Activated T-helper 17 cell treated with anti-CD3 and anti-CD28 coated beads, Interleukin-2, amount 50 U/mL, for 72 hours (primary cell): ENCODE measurements around the gene PHIP. TPM values are rescaled to one million over a fixed set of nuclear protein-coding genes. Genes with fewer than 3 reads are reported as not detected.
"Not testable (repeated sequence)": the region's sequence is repeated elsewhere in the genome, so short reads cannot be mapped to it uniquely, and the experiment has no call there.

Experiments
- ATAC-seq: fragments of 150-1000 bp; cut with Tn5 transposase; replicated peaks from 2 replicates; pipeline ENCODE4 v1.10.0; 2021; ENCODE audit warnings: mild to moderate bottlenecking, moderate library complexity
- H3K27ac Mint-ChIP-seq: one replicate; pipeline ENCODE4 v1.8.0; 2022; ENCODE audit warnings: mixed read lengths
- H3K27me3 Mint-ChIP-seq: one replicate; pipeline ENCODE4 v1.8.0; 2022; ENCODE audit warnings: mixed read lengths
- H3K36me3 Mint-ChIP-seq: one replicate; pipeline ENCODE4 v1.8.0; 2022; ENCODE audit warnings: low read depth, mild to moderate bottlenecking, mixed read lengths
- H3K4me1 Mint-ChIP-seq: one replicate; pipeline ENCODE4 v1.8.0; 2022; ENCODE audit warnings: mixed read lengths
- H3K4me3 Mint-ChIP-seq: one replicate; pipeline ENCODE4 v1.8.0; 2022; ENCODE audit warnings: mild to moderate bottlenecking, mixed read lengths
- H3K9me3 Mint-ChIP-seq: one replicate; pipeline ENCODE4 v1.8.0; 2022; ENCODE audit warnings: mixed read lengths
- total RNA-seq, 2 donors: library from RNA; stranded (reverse); gene quantifications; one replicate each; pipeline ENCODE4 v1.2.3, GENCODE V29; 2022

Gene PHIP
- total RNA-seq: 10 to 100 TPM; 28.7 to 31.3 TPM

DNA sequence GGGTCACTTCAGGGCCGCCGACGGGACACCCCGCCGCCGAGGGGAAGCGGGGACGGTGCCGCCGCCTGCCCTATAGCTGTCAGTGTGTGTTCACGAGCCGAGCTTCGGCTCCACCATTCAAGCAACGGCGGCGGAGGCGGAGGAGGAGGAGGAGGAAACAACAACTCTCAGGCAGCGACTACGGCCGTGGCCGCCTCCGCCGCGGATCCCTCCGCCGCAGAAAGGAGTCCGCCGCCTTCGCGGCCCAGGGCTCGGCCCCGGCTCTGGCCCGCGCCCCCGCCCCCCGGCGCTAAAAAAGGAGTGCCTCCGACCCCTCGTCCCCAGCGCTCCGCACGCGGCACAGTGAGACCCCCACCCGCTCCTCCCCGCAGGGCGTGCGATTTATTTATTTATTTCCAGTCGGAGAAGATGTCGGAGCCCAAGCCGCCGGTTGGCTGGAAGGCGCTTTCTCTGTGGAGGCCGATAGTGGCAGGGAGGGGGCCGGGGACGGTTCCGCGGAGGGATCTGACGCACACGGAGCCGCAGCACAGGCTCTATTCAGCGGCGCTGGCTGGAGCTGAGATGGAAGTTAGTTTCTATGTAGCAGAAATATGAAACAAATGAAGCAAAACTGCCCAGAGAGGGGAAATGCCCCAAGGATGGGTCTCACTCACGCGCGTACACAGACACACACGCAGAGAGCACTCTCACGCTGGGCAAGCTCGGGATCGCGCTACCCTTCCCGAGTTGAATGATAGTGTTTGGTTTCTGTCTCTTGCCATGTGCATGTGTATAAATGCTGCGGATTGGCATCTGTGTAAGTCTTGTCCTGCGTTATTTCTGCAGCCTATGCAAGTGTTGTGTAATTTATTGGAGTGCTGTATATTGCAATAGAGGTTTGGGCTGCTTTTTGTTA, at the start of gene PHIP:
PHIP (minus strand) TSS at position 180 of the 895 bp plus-strand sequence. CDS start 186 bp downstream, outside the sequence.
- peaks cover under 1% of the 10 kb centered on the region for H3K4me1 Mint-ChIP-seq
- H3K27ac Mint-ChIP-seq: peak within 1 kb of the TSS; percentile 95
- H3K4me3 Mint-ChIP-seq: peak within 1 kb of the TSS; percentile 98
- H3K27me3 Mint-ChIP-seq: peaks cover 5% of the 10 kb centered on the region
- peak; percentile 82 for ATAC-seq
- H3K36me3 Mint-ChIP-seq: peaks cover 36% of the 10 kb centered on the region
- no peaks in the 10 kb centered on the region for H3K9me3 Mint-ChIP-seq

- ATAC-seq: no peak
- H3K4me1 Mint-ChIP-seq: no peaks in the 10 kb centered on the region
These were observed 49.6 kb upstream of the PHIP start for GRCh38 chr6:79127660-79128059.

GRCh38 chr6:79119217-79119616, 41.2 kb upstream of the PHIP start:
- Mint-ChIP-seq H3K4me3 (no peak overlapping the region), H3K27me3 (peaks cover 13% of the 10 kb centered on the region), H3K36me3 (no peaks in the 10 kb centered on the region), H3K27ac (no peak overlapping the region), H3K9me3 (no peaks in the 10 kb centered on the region), H3K4me1 (no peaks in the 10 kb centered on the region)
- no peak for ATAC-seq

More at GRCh38 chr6:79127660-79128059, 49.6 kb upstream of the PHIP start:
- Mint-ChIP-seq H3K36me3 (no peaks in the 10 kb centered on the region), H3K27ac (no peak overlapping the region), H3K4me3 (no peak overlapping the region), H3K9me3 (no peaks in the 10 kb centered on the region), H3K27me3 (peaks cover 11% of the 10 kb centered on the region)

- Mint-ChIP-seq H3K9me3 (no peaks in the 10 kb centered on the region), H3K36me3 (no peaks in the 10 kb centered on the region), H3K4me3 (no peak overlapping the region), H3K27me3 (peaks cover 13% of the 10 kb centered on the region), H3K4me1 (no peaks in the 10 kb centered on the region), H3K27ac (no peak overlapping the region)
- no peak for ATAC-seq
These were observed 39.7 kb upstream of the PHIP start for GRCh38 chr6:79117752-79118151.

- Mint-ChIP-seq H3K9me3 (no peaks in the 10 kb centered on the region), H3K4me1 (no peaks in the 10 kb centered on the region), H3K27me3 (peaks cover 13% of the 10 kb centered on the region), H3K36me3 (no peaks in the 10 kb centered on the region), H3K27ac (no peak overlapping the region), H3K4me3 (no peak overlapping the region)
- no peak for ATAC-seq
These were observed 37.6 kb upstream of the PHIP start for GRCh38 chr6:79115553-79116182.

DNA sequence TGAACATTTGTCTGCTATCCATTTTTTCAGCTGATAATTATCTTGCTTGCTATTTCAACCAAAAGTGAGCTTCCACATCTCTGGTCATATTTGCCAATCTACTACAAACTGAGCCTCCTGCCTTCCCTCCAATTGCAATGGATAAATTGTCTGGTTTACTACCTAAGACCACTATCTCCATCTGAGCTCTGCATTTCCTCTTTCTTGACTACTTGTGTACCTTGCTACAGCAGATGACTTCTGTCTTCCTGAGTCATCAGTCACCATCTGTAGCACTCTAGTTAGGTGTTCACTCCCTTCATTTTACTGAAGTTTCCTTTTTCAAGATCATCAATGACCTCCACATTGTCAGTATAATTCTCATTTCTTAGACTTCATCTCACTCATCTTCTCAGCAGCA, 33.5 kb upstream of the PHIP start:
- ATAC-seq: no peak

DNA sequence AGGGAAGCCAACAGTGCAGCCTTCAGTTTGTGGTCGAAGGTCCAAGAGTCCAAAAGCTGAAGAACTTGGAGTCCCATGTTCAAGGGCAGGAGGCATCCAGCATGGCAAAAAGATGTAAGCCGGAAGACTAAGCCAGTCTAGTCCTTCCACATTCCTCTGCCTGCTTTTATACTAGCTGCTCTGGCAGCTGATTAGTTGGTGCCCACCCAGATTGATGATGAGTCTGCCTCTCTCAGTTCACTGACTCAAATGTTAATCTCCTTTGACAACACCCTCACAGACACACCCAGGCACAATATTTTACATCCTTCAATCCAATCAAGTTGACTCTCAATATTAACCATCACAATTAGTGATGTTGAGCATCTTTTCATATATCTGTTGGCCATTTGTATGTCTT, 23.1 kb upstream of the PHIP start:
- Mint-ChIP-seq H3K9me3 (peaks cover 5% of the 10 kb centered on the region), H3K27me3 (peaks cover 16% of the 10 kb centered on the region), H3K36me3 (no peaks in the 10 kb centered on the region), H3K4me3 (no peak overlapping the region), H3K27ac (no peak overlapping the region), H3K4me1 (no peaks in the 10 kb centered on the region)
- no peak for ATAC-seq

More for the DNA sequence above, 33.5 kb upstream of the PHIP start:
- no peaks in the 10 kb centered on the region for H3K9me3 Mint-ChIP-seq
- H3K4me1 Mint-ChIP-seq: no peaks in the 10 kb centered on the region
- H3K27ac Mint-ChIP-seq: no peak overlapping the region
- H3K36me3 Mint-ChIP-seq: no peaks in the 10 kb centered on the region
- peaks cover 6% of the 10 kb centered on the region for H3K27me3 Mint-ChIP-seq
- no peak overlapping the region for H3K4me3 Mint-ChIP-seq

DNA sequence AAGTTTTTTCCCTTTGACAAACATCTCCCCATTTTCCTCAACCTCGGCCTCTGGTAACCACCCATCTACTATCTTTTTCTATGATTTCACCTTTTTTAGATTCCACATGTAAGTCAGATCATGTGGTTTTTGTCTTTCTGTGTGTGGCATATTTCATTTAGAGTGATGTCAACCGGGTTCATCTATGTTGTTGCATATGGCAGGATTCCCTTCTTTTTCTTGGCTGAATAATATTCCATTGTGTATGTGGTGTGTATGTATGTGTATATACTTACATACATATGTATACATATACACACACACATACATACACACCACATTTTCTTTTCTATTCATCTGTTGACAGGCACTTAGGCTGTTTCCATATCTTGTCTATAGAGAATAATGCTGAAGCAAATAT, 22.2 kb upstream of the PHIP start:
- Mint-ChIP-seq H3K27me3 (peaks cover 12% of the 10 kb centered on the region), H3K9me3 (peaks cover 5% of the 10 kb centered on the region), H3K4me1 (no peaks in the 10 kb centered on the region), H3K36me3 (no peaks in the 10 kb centered on the region), H3K27ac (no peak overlapping the region), H3K4me3 (no peak overlapping the region)
- ATAC-seq: no peak

GRCh38 chr6:79094938-79095337, 16.9 kb upstream of the PHIP start:
- Mint-ChIP-seq H3K9me3 (no peaks in the 10 kb centered on the region), H3K4me1 (no peaks in the 10 kb centered on the region), H3K4me3 (no peak overlapping the region), H3K36me3 (no peaks in the 10 kb centered on the region), H3K27ac (no peak overlapping the region), H3K27me3 (peaks cover 7% of the 10 kb centered on the region)
- ATAC-seq: no peak

GRCh38 chr6:79091801-79092200, 13.7 kb upstream of the PHIP start:
- not testable (repeated sequence) for H3K4me1 Mint-ChIP-seq, H3K27me3 Mint-ChIP-seq, H3K36me3 Mint-ChIP-seq, ATAC-seq, H3K9me3 Mint-ChIP-seq, H3K27ac Mint-ChIP-seq, H3K4me3 Mint-ChIP-seq

- Mint-ChIP-seq H3K4me1 (no peaks in the 10 kb centered on the region), H3K27me3 (peaks cover 4% of the 10 kb centered on the region), H3K36me3 (no peaks in the 10 kb centered on the region), H3K9me3 (no peaks in the 10 kb centered on the region), H3K4me3 (no peak overlapping the region), H3K27ac (no peak overlapping the region)
- no peak for ATAC-seq
These were observed 11.7 kb upstream of the PHIP start for GRCh38 chr6:79089552-79090404.

- H3K9me3 Mint-ChIP-seq: no peaks in the 10 kb centered on the region
These were observed 6.6 kb upstream of the PHIP start for GRCh38 chr6:79084693-79085092.

DNA sequence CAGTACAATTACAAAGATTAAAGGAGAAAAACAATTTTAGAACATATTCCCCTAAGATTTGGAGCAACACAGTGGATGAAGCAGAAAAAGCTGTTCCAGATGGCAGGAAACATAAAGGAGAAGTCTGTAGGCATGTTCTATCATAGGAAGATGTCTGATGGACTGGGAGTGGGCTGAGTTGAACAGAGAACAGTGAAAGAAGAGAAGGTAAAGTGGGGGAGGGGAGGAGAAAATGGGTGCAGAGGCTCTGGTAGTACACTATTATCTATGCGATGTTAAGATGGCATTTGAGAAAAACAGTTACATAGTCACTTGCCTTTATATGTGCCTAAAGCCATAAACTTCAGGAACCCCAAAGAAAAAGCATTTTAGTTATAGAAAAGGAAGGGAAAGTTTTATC, 4.2 kb upstream of the PHIP start:
- Mint-ChIP-seq H3K4me1 (no peaks in the 10 kb centered on the region), H3K27ac (no peak overlapping the region), H3K27me3 (peaks cover 8% of the 10 kb centered on the region), H3K4me3 (no peak overlapping the region), H3K36me3 (peaks cover 8% of the 10 kb centered on the region), H3K9me3 (no peaks in the 10 kb centered on the region)
- no peak for ATAC-seq

More at GRCh38 chr6:79084693-79085092, 6.6 kb upstream of the PHIP start:
- no peaks in the 10 kb centered on the region for H3K4me1 Mint-ChIP-seq
- no peak overlapping the region for H3K27ac Mint-ChIP-seq
- H3K36me3 Mint-ChIP-seq: no peaks in the 10 kb centered on the region
- no peak overlapping the region for H3K4me3 Mint-ChIP-seq
- peaks cover 8% of the 10 kb centered on the region for H3K27me3 Mint-ChIP-seq
- no peak for ATAC-seq

- no peak for ATAC-seq
These were observed 3.6 kb upstream of the PHIP start for GRCh38 chr6:79081663-79082062.

More at GRCh38 chr6:79081663-79082062, 3.6 kb upstream of the PHIP start:
- H3K36me3 Mint-ChIP-seq: peaks cover 10% of the 10 kb centered on the region
- H3K4me3 Mint-ChIP-seq: no peak overlapping the region
- peaks cover 8% of the 10 kb centered on the region for H3K27me3 Mint-ChIP-seq
- no peaks in the 10 kb centered on the region for H3K4me1 Mint-ChIP-seq
- no peaks in the 10 kb centered on the region for H3K9me3 Mint-ChIP-seq
- H3K27ac Mint-ChIP-seq: no peak overlapping the region
